NK-92 (cell line): Measurements from ENCODE around the gene MDH1.
A peak's percentile ranks its signal among the peaks of the same experiment; 100 is the strongest.
"Not testable (repeated sequence)": the region's sequence is repeated elsewhere in the genome, so short reads cannot be mapped to it uniquely, and the experiment has no call there.

ENCODE experiments used
- DNase-seq: peaks from one replicate; lab custom pipeline; 2025; ENCODE audit not compliant: unreplicated experiment; lab: John Stamatoyannopoulos, UW

The MDH1 gene

DNA sequence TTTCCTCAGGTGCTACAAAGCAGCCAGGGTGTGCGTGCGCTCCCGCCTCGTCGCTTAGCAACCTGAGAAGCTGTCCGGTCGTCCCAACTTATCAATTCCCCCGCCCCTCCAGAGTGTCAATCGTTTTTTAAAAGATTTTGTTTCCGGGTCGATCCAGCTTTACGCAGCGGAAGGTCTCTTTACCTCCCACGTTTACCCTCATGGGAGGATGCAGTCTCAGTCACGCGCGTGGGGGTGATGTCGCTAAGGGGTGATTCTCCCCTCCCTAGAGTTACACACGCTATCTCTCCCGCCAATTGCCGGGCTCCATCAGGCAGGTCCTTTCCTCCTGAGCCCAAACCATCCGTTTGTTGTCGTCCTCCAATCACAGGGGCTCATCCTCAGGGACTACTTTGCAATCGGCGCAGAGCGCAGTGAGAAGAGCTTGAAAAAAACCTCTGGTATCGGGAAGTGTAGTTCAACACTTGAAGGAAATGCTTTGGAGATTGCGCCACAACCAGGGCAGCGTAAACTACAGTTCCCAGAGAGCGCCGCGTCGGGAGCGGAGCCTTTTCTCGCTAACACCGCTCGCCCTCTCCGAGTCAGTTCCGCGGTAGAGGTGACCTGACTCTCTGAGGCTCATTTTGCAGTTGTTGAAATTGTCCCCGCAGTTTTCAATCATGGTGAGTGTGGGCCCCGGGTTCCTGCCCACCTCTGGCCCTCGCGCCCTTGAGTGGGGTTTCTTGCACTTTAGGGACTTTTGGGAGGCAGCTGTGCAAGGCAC is at the start of gene MDH1, which contains the start of gene WDPCP:
Gene MDH1, plus strand, starts transcription at position 579 of the 763 bp plus-strand sequence. Its CDS starts 81 bp downstream, at position 660.
Gene WDPCP, minus strand, starts transcription at position 93 of the 763 bp plus-strand sequence. CDS start 206 bp downstream, outside the sequence.
- DNase-seq: peak; percentile 79

DNA sequence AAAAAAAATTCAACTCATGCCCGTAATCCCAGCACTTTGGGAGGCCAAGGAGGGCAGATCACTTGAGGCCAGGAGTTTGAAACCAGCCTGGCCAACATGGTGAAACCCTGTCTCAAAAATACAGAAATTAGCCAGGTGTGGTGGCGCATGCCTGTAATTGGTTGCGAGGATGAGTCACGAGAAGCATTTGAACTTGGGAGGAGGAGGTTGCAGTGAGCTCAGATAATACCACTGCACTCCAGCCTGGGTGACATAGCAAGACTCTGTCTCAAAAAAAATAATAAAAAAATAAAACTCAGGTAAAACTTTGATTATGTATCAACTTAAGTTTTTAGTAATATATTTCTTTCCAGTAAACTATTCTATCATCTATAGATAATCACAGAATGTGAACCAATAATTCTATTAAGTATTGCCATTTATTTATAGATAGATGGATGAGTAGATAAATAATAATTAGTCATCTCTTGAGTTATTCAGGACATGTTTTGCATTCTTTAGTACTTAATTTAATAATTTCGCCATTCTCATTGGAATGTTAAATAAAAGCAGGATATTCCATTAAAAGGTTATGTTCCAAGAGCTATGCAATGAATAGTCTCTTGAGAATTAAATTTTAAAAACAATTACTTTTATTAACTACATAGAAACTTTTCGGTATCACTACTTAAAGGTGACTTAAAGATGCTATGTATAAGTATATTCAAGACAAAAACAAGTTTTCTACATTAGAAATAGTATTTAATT is 49.2 kb upstream of the MDH1 start:
- DNase-seq: no peak

DNA sequence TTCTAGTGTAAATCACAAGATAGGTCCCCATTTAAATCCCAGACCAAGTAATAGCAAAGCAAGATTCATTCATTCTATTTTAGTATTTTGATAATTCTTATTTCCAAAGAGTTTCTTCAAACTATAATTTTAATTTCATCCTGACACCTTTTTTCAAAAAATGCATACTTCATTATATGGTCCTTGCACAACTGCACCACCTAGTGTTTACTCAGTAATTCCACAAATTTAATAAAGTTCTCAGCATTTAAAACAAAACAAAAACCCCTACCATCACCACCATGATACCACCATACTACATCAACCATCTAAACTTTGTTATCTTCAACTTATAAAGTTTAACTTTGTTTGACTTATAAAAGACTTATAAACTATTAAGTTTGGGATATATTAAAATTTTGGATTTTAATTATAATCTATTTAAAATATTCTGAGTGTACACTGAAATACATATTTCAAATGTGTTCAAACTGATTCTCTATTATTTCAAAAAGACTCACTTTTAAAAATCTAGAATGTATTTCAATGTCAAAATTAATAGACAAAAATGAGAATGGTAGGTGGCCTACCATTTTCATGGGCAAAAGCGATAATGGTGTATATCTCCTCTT is 44.6 kb upstream of the MDH1 start:
- DNase-seq: no peak

DNA sequence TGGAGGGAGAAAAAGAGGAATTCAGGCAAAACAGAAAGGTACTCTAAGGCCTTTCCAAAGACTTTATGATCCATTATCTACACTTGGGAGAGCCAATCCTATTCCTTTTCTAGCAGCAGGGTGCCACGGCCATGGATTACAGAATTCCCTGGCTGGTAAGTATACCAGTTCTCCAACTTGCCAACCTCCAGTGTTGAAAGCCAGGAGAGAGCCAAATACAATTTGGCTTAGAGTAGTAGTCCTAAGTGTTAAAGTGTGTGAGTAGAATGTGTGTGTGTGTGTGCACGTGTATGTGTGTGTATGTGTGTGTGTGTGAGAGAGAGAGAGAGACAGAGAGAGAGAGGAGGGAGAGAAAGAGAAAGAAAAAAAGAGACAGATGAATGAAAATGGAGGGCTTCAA is 43.7 kb upstream of the MDH1 start:
- no peak for DNase-seq

DNA sequence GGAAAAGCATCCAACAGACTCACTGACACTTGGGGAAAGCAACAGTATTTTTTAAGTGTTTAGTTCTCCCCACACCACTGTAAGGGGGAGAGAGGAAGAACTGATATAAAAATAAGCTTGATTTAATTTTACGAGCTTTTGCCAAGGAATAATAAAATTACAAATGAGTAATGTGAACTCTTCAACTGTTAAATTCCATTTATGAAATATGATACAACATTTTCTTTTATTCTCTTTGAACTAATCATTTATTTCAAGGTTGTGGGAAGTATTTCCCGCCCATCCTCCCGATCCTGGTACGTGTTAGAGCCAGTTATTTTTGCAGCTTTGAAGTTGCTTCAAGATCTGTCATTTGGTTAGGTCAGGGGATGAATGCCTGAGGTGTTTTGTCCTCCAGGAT is 35.7 kb upstream of the MDH1 start:
- no peak for DNase-seq

DNA sequence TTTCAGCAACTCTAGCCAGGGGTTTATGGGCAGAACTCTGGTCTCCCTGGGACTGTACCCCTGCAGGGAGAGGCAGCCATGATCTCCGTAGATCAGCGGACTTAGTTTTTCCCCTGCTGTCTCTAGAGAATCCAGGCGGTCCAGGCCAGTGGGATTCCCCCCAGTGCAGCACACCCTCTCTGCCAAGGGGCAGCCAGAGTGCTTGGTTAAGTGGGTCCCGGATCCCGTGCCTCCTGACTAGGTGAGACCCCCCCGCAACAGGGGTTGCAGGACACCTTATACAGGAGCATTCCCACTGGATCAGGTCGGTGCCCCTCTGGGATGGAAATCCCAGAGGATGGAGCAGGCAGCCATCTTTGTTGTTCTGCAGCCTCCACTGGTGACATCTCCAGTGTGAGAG is 33.5 kb upstream of the MDH1 start:
- DNase-seq: no peak

DNA sequence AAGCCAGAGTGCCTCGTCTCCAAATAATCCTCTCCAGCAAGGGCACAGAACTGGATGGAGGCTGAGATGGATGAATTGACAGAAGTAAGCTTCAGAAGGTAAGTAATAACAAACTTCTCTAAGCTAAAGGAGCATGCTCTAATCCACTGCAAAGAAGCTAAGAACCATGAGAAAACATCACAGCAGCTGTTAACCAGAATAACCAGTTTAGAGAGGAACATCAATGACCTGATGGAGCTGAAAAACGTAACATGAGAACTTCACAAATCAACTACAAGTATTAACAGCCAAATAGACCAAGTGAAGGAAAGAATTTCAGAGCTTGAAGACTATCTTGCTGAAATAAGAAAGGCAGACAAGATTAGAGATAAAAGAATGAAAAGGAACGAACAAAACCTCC is 32.8 kb upstream of the MDH1 start:
- no peak for DNase-seq

DNA sequence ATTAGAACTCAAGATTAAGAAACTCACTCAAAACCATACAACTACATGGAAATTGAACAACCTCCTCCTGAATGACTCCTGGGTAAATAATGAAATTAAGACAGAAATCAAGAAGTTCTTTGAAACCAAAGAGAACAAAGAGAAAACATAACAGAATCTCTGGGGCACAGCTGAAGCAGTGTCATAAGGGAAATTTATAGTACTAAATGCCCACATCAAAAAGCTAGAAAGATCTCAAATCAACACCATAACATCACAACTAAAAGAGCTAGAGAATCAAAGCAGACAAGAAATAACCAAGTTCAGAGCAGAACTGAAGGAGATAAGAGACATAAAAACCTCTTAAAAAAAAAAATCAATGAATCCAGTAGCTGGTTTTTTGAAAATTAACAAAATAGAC is 30.9 kb upstream of the MDH1 start:
- DNase-seq: not testable (repeated sequence)

DNA sequence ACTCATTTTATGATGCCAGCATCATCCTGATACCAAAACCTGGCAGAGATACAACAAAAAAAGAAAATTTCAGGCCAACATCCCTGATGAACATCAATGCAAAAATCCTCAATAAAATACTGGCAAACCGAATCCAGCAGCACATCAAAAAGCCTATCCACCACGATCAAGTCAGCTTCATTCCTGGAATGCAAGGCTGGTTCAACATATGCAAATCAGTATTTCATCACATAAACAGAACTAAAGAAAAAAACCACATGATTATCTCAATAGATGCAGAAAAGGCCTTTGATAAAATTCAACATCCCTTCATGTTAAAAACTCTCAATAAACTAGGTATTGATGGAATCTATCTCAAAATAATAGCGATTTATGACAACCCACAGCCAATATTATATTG is 29.8 kb upstream of the MDH1 start:
- not testable (repeated sequence) for DNase-seq

DNA sequence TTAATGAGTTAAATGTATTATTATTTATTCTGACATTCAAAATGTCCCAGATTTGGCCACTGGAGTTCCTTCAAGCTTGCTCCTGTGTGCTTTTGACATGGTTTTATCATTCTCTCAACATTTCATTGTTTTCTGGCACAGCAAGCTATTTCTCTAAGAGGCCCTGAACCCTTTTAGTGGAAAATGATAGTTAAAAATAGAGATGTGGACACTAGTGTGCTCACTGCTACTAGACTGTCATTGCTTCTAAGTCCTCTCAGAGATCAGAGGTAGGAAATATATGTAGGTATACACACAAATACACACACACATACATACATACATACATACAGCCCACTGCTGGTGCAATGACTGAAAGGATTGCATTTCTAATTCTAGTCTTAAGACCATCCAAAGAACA is 26.0 kb upstream of the MDH1 start:
- no peak for DNase-seq

DNA sequence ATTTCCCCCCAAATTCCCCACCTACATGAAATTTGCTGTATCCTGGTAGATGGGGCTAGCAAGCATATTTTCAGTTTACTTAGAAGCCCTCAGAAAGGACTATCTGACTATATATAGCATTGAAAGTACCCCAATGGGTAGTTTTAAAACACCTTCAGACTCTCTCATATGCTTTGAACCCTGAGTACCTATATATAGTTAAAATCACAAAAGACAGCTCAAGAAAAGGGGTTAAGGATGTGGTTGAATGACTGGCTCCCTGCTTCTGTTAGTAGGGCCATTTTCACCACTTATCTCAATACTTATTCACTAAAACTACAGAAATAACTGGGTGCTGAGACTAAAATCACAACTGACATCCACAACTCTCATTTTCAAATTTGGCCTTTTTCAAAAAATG is 19.0 kb upstream of the MDH1 start:
- no peak for DNase-seq

DNA sequence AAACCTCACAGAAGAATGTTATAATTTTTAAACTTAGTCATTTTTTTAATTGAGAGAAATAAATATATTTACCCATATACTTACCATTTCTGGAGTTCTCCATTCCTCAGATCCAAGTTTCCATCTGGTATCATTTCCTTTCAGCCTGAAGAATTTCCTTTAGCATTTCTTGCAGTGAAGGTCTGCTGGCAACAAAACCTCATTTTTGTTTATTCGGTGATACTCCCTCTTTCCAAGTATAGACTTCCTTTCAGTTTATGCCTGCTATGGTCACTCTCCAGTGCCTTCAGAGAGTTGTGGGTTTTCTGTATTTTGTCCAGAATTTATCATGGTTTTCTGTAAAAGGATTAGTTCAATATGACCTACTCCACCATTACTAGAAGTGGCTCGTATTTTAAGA is 17.5 kb upstream of the MDH1 start:
- no peak for DNase-seq

DNA sequence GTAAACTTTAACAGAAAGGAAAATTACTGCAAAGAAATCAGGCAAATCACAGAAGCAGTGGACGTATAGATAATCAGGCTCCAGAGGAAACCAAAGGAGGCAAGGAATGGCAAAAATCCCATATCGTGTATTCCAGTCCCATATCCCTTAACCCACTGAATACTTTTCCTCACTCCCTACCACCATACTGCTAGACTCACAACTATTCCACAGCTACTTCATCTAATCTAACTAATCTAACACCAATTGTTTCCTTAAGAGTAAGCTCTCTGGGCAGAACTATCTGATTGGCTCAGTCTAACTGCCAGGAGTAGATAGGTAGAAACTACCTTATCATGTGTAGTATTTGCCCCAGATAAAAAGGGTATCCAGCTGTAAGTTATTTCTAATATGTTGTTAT is 16.8 kb upstream of the MDH1 start:
- no peak for DNase-seq

DNA sequence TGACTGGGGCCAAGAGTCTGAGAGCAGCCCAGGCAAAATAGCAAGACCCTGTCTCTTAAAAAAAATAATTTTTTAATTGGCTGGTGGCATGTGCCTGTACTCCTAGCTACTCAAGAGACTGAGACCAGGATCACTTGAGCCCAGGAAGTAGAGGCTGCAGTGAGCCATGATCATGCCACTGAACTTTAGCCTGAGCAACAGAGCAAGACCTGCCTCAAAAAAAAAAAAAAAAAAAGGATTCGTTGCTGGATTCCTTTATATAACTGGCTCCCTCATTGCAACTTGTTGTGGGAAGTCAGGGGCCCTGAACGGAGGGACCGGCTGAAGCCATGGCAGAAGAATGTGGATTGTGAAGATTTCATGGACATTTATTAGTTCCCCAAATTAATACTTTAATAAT is 15.7 kb upstream of the MDH1 start:
- DNase-seq: not testable (repeated sequence)

DNA sequence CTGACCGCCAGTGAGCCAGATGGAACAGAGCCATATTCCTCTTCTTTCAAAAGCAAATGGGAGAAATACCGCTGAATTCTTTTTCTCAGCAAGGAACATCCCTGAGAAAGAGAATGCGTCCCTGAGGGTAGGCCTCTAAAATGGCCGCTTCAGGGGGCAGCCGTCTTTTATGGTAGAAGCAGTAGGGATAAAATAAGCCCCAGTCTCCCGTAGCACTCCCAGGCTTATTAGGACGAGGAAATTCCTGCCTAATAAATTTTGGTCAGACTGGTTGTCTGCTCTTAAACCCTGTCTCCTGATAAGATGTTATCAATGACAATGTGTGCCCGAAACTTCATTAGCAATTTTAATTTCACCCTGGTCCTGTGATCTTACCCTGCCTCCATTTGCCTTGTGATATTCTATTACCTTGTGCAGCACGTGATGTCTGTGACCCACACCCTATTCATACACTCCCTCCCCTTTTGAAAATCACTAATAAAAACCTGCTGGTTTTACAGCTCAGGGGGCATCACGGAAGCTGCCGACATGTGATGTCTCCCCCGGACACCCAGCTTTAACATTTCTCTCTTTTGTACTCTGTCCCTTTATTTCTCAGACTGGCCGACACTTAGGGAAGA is 14.9 kb upstream of the MDH1 start:
- DNase-seq: not testable (repeated sequence)

DNA sequence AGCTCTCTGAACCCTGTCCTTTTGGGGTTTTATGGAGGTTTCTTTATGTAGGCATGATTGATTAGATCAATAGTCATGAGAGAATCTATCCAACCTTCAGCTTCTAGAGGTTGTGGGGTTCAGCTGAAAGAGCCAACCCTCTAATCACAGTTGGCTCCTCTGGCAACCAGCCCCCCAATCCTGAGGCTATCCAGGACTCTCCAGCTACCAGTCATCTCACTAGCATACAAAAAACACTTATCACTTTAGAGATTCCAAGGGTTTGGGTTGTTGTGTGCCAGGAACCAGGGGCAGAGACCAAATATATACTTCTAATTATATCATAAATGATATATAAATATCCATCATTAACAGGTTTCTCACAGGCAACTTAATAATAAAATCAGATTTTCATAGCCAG is 12.2 kb upstream of the MDH1 start:
- no peak for DNase-seq

DNA sequence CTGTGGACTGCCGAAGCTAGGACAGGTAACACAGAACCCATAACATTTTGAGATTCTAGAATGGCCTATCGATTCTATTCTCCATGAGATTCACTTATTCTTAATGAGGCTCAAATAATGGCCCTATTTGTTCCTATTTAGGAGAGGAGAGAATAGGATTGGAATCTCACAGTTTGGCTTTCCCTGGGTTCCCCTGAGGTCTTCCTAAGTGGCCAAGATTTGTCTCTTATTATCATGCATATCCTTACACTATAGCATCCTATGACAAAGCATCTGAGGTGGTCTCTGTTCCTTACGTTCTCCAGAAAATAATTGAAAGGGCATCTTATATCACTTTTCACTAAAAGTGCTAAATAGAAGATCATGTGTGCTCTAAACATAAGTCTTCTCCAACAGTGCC is 10.0 kb upstream of the MDH1 start:
- no peak for DNase-seq

DNA sequence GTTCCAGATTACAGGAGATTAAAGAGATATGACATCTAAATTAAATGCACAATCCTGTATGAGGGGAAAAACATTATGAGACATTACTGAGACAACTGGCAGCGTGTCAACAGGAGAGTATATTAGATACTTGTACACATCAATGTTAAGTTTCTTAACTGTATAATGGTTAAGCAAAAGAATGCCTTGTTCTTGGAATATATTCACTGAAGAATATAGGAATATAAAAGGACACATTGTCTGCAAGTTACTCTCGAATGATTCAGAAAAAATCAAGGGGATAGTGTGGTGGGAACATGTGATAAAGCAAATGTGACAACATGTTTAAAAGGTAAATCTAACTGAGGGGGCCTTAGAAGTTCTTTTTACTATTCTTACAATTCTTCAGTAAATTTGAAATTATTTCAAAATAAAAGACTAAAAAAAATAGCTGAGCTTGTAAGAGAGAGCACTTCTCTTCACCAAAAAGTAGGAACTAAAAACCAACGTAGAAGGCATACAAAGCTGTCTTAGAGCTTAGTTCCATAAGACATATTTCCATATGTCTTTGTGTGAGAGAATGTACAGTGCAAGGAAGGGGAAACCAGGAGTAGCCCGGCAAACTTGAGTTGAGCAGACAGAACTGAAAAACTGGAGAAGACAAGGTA is 8.0 kb upstream of the MDH1 start:
- DNase-seq: no peak

DNA sequence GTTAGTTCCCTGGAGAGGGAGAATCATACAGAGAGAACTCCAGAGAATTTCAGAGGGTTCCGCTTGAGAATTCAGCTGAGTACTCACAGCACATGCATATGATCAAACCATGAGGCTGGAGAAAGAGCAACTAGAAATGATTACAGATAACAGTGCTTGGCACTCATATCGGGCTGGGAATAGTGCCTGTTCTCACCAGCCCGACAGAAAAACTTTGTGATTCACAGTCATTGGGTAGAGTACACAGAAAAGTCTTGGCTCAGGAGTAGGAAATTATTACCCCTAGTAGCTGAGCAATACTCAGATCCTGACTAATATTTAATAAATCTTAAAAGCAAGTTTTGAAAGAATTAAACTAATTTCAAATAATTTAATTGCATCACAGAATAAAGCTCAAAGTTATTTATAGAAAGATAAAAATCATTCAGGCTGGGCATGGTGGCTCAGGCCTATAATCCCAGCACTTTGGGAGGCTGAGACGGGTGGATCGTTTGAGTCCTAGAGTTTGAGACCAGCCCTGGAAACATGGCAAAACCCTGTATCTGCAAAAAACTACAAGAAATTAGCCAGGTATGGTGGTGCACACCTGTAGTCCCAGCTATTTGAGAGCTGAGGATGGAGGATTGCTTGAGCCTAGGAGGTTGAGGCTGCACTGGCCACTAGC is 7.3 kb upstream of the MDH1 start:
- no peak for DNase-seq

DNA sequence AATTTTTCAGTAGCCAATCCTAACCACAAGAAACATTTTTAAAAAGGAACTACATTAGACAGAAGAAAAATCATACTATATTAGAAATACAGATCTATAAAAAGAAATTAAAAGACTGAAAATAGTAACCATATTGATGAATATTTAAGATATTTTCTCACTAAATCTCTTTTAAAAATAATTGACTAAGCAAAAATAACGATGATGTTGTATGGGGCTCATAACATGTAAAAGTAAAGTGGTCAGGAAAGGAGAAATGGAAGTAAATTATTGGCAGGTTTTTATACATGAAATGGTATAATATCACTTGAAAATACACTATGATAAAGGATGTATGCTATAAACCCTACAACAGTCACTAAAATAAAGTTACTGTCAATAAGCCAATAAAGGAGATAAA is 5.9 kb upstream of the MDH1 start:
- no peak for DNase-seq
